ENCODE data around the gene PPP1R27.

PPP1R27 gene

GRCh38 chr17:81822996-81823819, 11.6 kb downstream of the PPP1R27 start:
- DNase-seq (ENCODE audit: low read depth in 2 of 2, low spot score in 1 of 2) = no peak

DNA sequence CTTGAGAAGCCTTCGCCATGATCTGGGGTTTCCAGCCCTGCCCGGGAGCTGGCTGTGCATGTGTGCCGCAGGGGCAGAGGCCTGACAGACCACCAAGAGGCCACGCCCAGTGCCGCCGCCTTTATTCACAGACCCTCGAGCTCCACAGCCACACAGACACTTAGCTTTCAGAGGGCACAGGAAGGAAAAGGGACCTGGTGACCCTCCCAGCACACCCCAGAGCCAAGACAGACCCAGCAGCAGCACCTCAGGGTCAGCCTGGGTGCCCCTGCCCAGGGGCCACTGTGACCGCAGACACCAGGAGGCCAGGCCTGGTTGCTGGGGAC, 12.6 kb downstream of the PPP1R27 start:
- DNase-seq (ENCODE audit: low read depth in 2 of 2, low spot score in 1 of 2) = no peak

DNA sequence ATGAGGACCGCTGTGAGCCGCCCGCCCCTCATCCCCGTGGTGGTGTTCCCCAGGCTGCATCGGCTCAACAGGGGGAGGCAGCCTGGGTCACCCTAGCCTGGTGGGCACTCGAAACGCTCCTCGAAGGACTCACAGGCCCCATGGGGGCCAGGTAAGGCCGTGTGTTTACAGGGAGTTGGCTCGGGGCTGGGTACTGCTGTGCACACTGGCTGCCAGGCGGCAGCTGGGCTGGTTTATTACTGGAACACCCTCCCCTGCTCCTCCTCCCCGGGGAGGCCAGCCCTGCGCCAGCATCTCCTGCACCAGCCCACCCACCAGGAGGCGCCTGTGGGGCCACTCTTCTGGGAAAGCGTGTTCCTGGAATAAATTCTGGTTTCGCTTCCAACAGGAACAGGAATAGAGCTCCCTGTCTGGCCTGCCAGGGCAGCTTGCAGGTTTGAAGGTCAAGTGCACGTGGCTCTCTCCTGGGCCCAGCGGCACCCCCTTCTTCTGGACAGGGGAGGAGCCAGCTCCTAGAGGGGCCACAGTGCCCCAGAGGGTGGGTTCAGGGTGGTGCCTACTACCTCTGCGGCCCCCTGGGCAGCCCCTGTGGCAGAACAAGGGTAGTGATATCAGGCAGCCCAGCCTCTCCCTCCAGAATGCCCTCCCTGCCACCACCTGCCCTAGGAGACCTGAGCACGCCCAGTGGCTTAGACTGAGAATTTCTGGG, 13.1 kb downstream of the PPP1R27 start:
- DNase-seq (ENCODE audit: low read depth in 2 of 2, low spot score in 1 of 2) = no peak

GRCh38 chr17:81821147-81821546, 13.7 kb downstream of the PPP1R27 start:
- no peak for DNase-seq (ENCODE audit: low read depth in 2 of 2, low spot score in 1 of 2)

DNA sequence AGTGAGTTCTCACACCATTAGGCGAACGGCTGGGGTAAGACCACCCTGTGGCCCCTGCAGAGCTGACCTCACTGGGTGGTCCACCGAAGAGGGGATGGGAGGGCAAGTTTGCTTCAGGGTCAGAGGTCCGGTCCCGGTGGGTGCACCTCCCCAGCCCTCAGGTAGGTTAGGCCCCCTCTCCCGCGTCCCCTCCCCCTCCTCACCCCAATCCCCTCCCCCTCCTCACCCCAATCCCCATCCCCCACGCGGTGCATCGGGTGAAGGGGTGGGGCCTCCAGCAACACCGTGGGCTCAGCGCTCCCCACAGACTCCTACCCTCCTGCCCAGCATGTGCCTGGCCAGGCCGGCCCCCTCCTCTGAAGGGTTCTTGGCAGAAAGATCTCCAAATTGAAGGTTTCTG, 15.1 kb downstream of the PPP1R27 start:
- no peak for DNase-seq (ENCODE audit: low read depth in 2 of 2, low spot score in 1 of 2)

DNA sequence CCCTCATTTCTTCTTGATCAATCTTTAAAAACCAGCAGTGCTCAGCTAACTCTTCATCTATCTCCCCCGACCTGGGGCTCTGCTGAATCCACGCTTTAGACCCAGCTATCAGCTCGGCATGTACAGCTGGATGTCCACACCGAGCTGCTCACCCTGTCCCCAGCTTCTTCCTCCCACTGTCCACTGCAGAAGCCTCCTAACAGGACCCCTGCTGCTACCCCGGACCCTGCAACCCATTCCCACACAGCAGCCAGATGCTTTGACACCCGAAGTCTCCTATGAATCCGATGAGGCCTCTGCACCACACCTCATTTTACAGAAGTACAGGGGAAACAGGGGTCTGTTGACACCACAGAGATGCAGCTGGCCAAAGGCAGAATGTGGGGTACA, 17.1 kb downstream of the PPP1R27 start:
- DNase-seq (ENCODE audit: low read depth in 2 of 2, low spot score in 1 of 2) = no peak

DNA sequence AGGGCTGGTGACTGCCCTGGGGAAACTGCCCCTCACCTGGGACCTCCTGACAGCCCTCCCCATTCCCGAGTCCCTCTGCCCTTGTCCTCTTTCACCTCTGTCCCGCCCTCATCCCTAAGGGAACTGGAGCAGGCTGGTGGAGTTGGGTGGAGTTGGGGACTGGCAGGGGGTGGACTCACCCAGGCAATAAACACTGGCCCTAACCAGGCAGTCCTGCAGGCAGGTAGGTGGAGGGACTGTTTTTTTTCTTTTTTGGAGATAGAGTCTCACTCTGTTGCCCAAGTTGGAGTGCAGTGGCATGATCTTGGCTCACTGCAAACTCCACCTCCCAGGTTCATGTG, 19.2 kb downstream of the PPP1R27 start:
- no peak for DNase-seq (ENCODE audit: low read depth in 2 of 2, low spot score in 1 of 2)

GRCh38 chr17:81814748-81815645, 19.9 kb downstream of the PPP1R27 start:
- no peak for DNase-seq (ENCODE audit: low read depth in 2 of 2, low spot score in 1 of 2)

DNA sequence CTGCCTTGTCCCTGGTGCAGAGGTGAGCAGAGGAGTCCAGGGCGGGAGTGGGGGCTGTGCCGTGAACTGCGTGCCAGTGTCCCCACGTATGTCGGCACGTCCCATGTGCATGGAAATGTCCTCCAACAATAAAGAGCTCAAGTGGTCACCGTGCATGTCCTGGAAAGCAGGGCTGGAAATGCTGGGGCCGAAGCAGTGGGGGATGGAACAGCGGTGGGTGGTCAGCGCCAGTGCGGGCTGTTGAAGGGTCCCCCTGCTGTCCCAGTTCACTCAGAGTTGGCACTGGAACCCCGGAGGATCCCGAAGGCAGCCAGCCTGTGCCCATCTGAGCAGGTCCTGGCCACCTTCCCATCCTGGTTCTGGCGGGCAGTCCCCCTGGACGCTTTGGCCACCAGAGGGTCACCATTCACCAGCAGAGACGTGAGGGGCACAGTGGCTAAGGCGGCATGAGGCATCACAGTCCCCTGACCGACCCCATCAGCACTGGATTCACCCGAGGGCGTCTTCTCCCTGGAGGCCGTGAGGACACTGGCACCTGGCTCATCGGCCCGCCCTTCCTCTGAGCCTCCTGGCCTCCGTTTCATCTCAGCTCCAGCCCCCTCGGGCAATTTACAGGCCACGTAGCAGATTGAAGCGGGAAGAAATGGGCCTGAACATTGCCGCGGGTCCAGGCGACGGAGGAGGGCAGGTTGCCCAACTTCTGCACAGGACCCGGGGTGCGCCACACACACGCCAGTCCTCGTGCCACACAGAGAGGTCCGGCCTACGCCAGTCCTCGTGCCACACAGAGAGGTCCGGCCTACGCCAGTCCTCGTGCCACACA, 20.8 kb downstream of the PPP1R27 start:
- DNase-seq (ENCODE audit: low read depth in 2 of 2, low spot score in 1 of 2) = no peak

DNA sequence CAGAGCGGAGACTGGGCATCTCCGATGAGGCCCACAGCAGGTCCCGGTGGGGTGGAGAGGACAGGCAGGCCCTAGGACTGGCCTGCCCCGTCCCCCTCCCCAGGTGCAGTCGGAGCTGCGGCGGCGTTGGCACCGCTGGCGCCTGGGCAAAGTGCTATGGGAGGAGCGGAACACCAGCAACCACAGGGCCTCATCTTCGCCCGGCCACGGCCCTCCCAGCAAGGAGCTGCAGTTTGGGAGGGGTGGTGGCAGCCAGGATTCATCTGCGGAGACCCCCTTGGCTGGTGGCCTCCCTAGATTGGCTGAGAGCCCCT, 21.5 kb downstream of the PPP1R27 start:
- no peak for DNase-seq (ENCODE audit: low read depth in 2 of 2, low spot score in 1 of 2)

DNA sequence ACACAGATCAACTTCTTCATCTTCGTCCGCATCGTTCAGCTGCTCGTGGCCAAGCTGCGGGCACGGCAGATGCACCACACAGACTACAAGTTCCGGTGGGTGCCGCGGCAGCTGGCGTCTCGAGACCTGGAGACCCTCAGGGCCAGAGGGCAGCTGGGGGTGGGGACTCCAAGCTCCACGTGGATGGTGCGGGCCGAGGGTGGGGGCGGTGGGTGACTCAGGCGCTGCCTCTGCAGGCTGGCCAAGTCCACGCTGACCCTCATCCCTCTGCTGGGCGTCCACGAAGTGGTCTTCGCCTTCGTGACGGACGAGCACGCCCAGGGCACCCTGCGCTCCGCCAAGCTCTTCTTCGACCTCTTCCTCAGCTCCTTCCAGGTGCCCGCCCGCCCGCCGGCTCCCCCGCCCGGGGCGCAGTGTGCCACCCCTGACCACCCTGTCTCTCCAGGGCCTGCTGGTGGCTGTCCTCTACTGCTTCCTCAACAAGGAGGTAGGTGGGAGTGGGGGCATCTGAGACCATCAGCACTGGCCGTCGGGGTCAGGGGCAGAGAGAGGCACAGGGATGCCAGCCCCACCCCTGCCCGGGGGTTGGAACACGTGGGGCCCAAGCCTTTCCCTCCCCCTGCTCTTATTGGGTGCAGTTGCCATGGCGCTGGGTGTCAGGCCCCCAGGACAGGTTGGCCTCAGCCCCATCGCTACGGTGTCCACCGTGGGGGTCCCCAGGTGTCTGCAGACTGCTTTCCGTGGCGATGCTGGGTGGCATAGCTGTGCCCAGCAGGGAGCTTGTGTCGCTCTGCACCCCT, 22.1 kb downstream of the PPP1R27 start:
- no peak for DNase-seq (ENCODE audit: low read depth in 2 of 2, low spot score in 1 of 2)

GRCh38 chr17:81811705-81812570, 22.9 kb downstream of the PPP1R27 start:
- no peak for DNase-seq (ENCODE audit: low read depth in 2 of 2, low spot score in 1 of 2)

- DNase-seq (ENCODE audit: low read depth in 2 of 2, low spot score in 1 of 2) = no peak
Observed at GRCh38 chr17:81810892-81811704, 23.8 kb downstream of the PPP1R27 start.

- no peak for DNase-seq (ENCODE audit: low read depth in 2 of 2, low spot score in 1 of 2)
Observed at GRCh38 chr17:81810476-81810875, 24.4 kb downstream of the PPP1R27 start.

DNA sequence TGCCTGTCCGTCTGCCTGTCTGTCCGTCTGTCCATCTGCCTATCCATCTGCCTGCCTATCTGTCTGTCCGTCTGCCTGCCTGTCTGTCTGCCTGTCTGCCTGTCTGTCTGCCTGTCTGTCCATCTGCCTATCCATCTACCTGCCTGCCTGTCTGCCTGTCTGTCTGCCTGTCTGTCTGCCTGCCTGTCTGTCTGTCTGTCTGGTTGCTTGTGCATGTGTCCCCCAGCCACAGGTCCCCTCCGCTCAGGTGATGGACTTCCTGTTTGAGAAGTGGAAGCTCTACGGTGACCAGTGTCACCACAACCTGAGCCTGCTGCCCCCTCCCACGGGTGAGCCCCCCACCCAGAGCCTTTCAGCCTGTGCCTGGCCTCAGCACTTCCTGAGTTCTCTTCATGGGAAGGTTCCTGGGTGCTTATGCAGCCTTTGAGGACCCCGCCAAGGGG, 25.3 kb downstream of the PPP1R27 start:
- no peak for DNase-seq (ENCODE audit: low read depth in 2 of 2, low spot score in 1 of 2)

DNA sequence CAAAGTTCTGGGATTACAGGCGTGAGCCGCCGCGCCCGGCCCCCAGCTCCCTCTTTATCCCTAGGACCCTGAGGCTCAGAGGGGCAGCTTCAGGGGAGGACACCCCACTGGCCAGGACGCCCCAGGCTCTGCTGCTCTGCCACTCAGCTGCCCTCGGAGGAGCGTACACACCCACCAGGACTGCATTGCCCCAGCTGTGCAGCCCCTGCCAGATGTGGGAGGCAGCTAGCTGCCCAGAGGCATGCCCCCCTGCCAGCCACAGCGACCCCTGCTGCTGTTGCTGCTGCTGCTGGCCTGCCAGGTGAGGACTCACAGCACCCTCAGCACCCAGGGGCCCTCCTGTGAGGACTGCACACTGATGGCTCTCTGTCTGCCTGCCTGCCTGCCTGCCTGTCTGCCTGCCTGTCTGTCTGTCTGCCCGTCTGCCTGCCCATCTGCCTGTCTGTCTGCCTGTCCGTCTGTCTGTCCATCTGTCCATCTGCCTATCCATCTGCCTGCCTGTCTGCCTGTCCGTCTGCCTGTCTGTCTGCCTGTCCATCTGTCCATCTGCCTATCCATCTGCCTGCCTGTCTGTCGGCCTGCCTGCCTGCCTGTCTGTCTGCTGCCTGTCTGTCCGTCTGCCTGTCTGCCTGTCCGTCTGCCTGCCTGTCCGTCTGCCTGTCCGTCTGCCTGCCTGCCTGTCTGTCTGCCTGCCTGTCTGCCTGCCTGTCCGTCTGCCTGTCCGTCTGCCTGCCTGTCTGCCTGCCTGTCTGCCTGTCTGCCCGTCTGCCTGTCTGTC, 25.9 kb downstream of the PPP1R27 start:
- no peak for DNase-seq (ENCODE audit: low read depth in 2 of 2, low spot score in 1 of 2)

GRCh38 chr17:81807839-81808238, 27.0 kb downstream of the PPP1R27 start:
- no peak for DNase-seq (ENCODE audit: low read depth in 2 of 2, low spot score in 1 of 2)

- DNase-seq (ENCODE audit: low read depth in 2 of 2, low spot score in 1 of 2) = no peak
Observed at GRCh38 chr17:81807210-81807719, 27.6 kb downstream of the PPP1R27 start.
